HL-60 (cell line): Measurements from ENCODE around the gene NAA11.
"Not testable (repeated sequence)": the region's sequence is repeated elsewhere in the genome, so short reads cannot be mapped to it uniquely, and the experiment has no call there.

ENCODE experiments used
- DNase-seq, 2 experiments: peaks; one replicate each; pipeline ENCODE4 v3.0.0-alpha.2; 2010 to 2020; ENCODE audit warnings: low read depth in 1 of 2, low spot score in 1 of 2
- H3K27ac ChIP-seq: fragments of 250-450 bp; sonication (Bioruptor Pico); replicated peaks from 2 replicates; pipeline ENCODE4 v1.5.1; 2020; ENCODE audit warnings: mild to moderate bottlenecking, moderate library complexity
- H3K27me3 ChIP-seq: fragments of 250-450 bp; sonication (Bioruptor Pico); 2 replicates; pipeline ENCODE4 v1.5.1; 2021; ENCODE audit warnings: mild to moderate bottlenecking, moderate library complexity; ENCODE audit not compliant: insufficient read depth, poor library complexity, severe bottlenecking
- H3K4me3 ChIP-seq: replicated peaks from 2 replicates; pipeline ENCODE4 v1.5.1; 2011; ENCODE audit warnings: mild to moderate bottlenecking, control low read depth, low read length; ENCODE audit not compliant: insufficient read depth
- GABPA ChIP-seq: IDR thresholded peaks from 2 replicates; pipeline ENCODE4 v1.6.1; 2012; ENCODE audit warnings: low read depth
- POLR2AphosphoS5 ChIP-seq: IDR thresholded peaks from 2 replicates; pipeline ENCODE4 v1.6.1; 2012; ENCODE audit warnings: low read depth
- REST ChIP-seq: IDR thresholded peaks from 2 replicates; pipeline ENCODE4 v1.6.1; 2012; ENCODE audit warnings: low read depth; ENCODE audit not compliant: insufficient replicate concordance
- SPI1 ChIP-seq: IDR thresholded peaks from 2 replicates; pipeline ENCODE4 v1.6.1; 2012; ENCODE audit warnings: low read depth, mild to moderate bottlenecking, borderline replicate concordance
- TF ChIP-seq, protein P1 (sequence below): IDR thresholded peaks from one replicate; pipeline ENCODE4 v1.5.1; 2011; ENCODE audit warnings: low read length, control low read depth, inconsistent platforms; ENCODE audit not compliant: insufficient read depth

Gene NAA11

DNA sequence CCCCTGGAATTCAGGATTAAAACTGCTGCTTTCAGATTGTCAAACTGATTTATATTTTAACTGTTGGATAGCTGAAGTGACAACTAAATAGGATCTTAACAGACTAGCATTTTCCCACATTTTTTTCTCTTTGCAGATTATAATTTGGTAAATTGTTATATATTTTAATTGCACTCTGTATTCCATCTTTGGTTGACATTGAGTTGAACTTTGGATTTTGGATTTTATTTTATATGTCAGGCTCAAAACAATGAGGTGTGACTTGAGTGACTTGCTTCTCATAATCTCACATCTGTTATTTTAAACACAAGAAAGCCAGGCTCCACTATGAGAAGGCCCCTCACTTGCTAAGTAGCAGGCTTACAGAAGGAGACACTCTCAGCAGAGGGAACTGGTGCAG, 38.1 kb downstream of the NAA11 start:
- no peak for TF ChIP-seq GABPA
- no peak for TF ChIP-seq POLR2AphosphoS5
- no peak for TF ChIP-seq SPI1
- TF ChIP-seq, protein P1, sequence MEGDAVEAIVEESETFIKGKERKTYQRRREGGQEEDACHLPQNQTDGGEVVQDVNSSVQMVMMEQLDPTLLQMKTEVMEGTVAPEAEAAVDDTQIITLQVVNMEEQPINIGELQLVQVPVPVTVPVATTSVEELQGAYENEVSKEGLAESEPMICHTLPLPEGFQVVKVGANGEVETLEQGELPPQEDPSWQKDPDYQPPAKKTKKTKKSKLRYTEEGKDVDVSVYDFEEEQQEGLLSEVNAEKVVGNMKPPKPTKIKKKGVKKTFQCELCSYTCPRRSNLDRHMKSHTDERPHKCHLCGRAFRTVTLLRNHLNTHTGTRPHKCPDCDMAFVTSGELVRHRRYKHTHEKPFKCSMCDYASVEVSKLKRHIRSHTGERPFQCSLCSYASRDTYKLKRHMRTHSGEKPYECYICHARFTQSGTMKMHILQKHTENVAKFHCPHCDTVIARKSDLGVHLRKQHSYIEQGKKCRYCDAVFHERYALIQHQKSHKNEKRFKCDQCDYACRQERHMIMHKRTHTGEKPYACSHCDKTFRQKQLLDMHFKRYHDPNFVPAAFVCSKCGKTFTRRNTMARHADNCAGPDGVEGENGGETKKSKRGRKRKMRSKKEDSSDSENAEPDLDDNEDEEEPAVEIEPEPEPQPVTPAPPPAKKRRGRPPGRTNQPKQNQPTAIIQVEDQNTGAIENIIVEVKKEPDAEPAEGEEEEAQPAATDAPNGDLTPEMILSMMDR: no peak
- no peak for TF ChIP-seq REST
- Histone ChIP-seq H3K4me3 (no peak overlapping the region), H3K27ac (no peak overlapping the region), H3K27me3 (no peaks in the 10 kb centered on the region)
- no peak for DNase-seq

GRCh38 chr4:79287076-79287475, 38.8 kb downstream of the NAA11 start:
- Histone ChIP-seq H3K27ac (no peak overlapping the region), H3K27me3 (no peaks in the 10 kb centered on the region), H3K4me3 (no peak overlapping the region)
- TF ChIP-seq REST (no peak), SPI1 (no peak), GABPA (no peak), POLR2AphosphoS5 (no peak)
- TF ChIP-seq, protein P1: no peak
- DNase-seq: no peak

- H3K4me3 ChIP-seq: no peak overlapping the region
- no peaks in the 10 kb centered on the region for H3K27me3 ChIP-seq
- DNase-seq: no peak
- TF ChIP-seq SPI1 (no peak), POLR2AphosphoS5 (no peak), REST (no peak), GABPA (no peak)
- TF ChIP-seq, protein P1: no peak
- no peak overlapping the region for H3K27ac ChIP-seq
Observed at GRCh38 chr4:79281566-79282359, 44.1 kb downstream of the NAA11 start.

GRCh38 chr4:79277467-79277866, 48.4 kb downstream of the NAA11 start:
- DNase-seq, H3K4me3 ChIP-seq, H3K27me3 ChIP-seq, H3K27ac ChIP-seq: not testable (repeated sequence)
